IPS-NIHi7 (cell line): ENCODE data around the gene COMT.
"Not testable (repeated sequence)": the region's sequence is repeated elsewhere in the genome, so short reads cannot be mapped to it uniquely, and the experiment has no call there.

ENCODE experiments used
- DNase-seq: peaks from one replicate; pipeline ENCODE4 v3.0.0; 2012; ENCODE audit warnings: mixed read lengths; ENCODE audit errors: extremely low spot score

Gene COMT

GRCh38 chr22:19941365-19942082, at the start of gene COMT, which contains the start of gene TXNRD2:
TSS of gene COMT (plus strand) at chr22:19941772. CDS start at chr22:19962527, 20,755 bp downstream.
TSS of gene TXNRD2 (minus strand) at chr22:19941818. CDS start at chr22:19941803, 15 bp downstream.
- peak; percentile 78 for DNase-seq

GRCh38 chr22:19892257-19892879, 49.2 kb upstream of the COMT start:
- DNase-seq: no peak

GRCh38 chr22:19892925-19893324, 48.6 kb upstream of the COMT start:
- DNase-seq: no peak

- no peak for DNase-seq
Observed at GRCh38 chr22:19893363-19893762, 48.2 kb upstream of the COMT start.

GRCh38 chr22:19895160-19895849, 46.3 kb upstream of the COMT start:
- no peak for DNase-seq

- no peak for DNase-seq
Observed at GRCh38 chr22:19896665-19897355, 44.8 kb upstream of the COMT start.

GRCh38 chr22:19897726-19898125, 43.8 kb upstream of the COMT start:
- no peak for DNase-seq

- no peak for DNase-seq
Observed at GRCh38 chr22:19898145-19898544, 43.4 kb upstream of the COMT start.

- no peak for DNase-seq
Observed at GRCh38 chr22:19898831-19899567, 42.6 kb upstream of the COMT start.

- no peak for DNase-seq
Observed at GRCh38 chr22:19900707-19901436, 40.7 kb upstream of the COMT start.

- DNase-seq: no peak
Observed at GRCh38 chr22:19901577-19902244, 39.9 kb upstream of the COMT start.

GRCh38 chr22:19902245-19902715, 39.3 kb upstream of the COMT start:
- no peak for DNase-seq

- DNase-seq: peak; percentile 56
Observed at GRCh38 chr22:19903031-19903430, 38.5 kb upstream of the COMT start.

GRCh38 chr22:19903513-19903912, 38.1 kb upstream of the COMT start:
- DNase-seq: no peak

GRCh38 chr22:19904174-19904856, 37.3 kb upstream of the COMT start:
- DNase-seq: no peak

GRCh38 chr22:19904935-19905334, 36.6 kb upstream of the COMT start:
- no peak for DNase-seq

- no peak for DNase-seq
Observed at GRCh38 chr22:19905347-19906276, 36.0 kb upstream of the COMT start.

GRCh38 chr22:19906864-19907263, 34.7 kb upstream of the COMT start:
- not testable (repeated sequence) for DNase-seq
